ENCODE measurements around the gene EYS. TPM values are rescaled to one million over a fixed set of nuclear protein-coding genes. Genes with fewer than 3 reads are reported as not detected.

The EYS gene
- total RNA-seq, 1 experiment from 2014 or later: not detected

DNA sequence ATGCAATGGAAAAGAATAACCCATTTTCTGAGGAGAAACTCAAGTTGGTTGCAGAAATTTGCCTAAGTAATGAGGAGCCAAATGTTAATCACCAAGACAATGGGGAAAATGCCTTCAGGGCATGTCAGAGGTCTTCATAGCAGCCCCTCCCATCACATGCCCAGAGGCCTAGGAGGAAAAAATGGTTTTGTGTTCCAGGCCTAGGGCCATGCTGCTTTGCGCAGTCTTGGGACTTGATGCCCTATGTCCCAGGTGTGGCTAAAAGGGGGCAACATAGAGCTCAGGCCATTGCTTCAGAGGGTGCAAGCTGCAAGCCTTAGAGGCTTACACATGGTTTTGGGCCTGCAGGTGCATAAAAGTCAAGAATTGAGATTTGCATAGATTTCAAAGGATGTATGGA, 485.9 kb downstream of the EYS start:
- Histone ChIP-seq H3K4me3 (replicated peaks in 1 of 2; ENCODE audit: low read depth in 1 of 2, low read length in 2 of 2) (no peak overlapping the region), H3K9ac (ENCODE audit: low read length) (no peak overlapping the region), H3K27me3 (ENCODE audit: insufficient read depth, low read length) (no peaks in the 10 kb centered on the region), H3K9me2 (ENCODE audit: insufficient read depth) (no peaks in the 10 kb centered on the region), H3K79me2 (ENCODE audit: insufficient read depth, low read length) (no peaks in the 10 kb centered on the region), H2AFZ (ENCODE audit: low read depth, low read length, poor library complexity, severe bottlenecking) (no peak overlapping the region), H4K20me1 (ENCODE audit: insufficient read depth) (no peaks in the 10 kb centered on the region), H3K4me2 (ENCODE audit: low read length) (no peak overlapping the region), H3K36me3 (ENCODE audit: control insufficient read depth in 1 of 2, insufficient read depth in 2 of 2, low read length in 2 of 2) (no peaks in the 10 kb centered on the region), H3K9me3 (ENCODE audit: control insufficient read depth in 1 of 2, insufficient read depth in 1 of 2, low read depth in 1 of 2, low read length in 2 of 2) (peaks cover 7 to 17% of the 10 kb centered on the region in 2 experiments; a peak in 2 of 4 replicates), H3K4me1 (ENCODE audit: control insufficient read depth in 1 of 2, insufficient read depth in 2 of 2, low read length in 2 of 2) (no peaks in the 10 kb centered on the region), H3K27ac (ENCODE audit: low read depth, low read length) (no peak overlapping the region)
- no TSS peak for BruUV-seq (replicated peaks)
- ChIA-PET CTCF (no interaction called here), POLR2A (no interaction called here), RAD21 (ENCODE audit: low non-redundant PET in 1 of 2, low total read pairs in 2 of 2, uncharacterized antibody in 2 of 2, unreplicated experiment in 2 of 2) (no interaction called here)
- TF ChIP-seq CBX3 (IDR thresholded peaks at IDR 0.05; ENCODE audit: low read depth) (no peak), EGR1 (IDR thresholded peaks at IDR 0.05; ENCODE audit: low read depth) (no peak), SP1 (IDR thresholded peaks at IDR 0.05; ENCODE audit: low read depth) (no peak), REST (IDR thresholded peaks at IDR 0.05; ENCODE audit: low read depth) (no peak)
- TF ChIP-seq, protein P1, sequence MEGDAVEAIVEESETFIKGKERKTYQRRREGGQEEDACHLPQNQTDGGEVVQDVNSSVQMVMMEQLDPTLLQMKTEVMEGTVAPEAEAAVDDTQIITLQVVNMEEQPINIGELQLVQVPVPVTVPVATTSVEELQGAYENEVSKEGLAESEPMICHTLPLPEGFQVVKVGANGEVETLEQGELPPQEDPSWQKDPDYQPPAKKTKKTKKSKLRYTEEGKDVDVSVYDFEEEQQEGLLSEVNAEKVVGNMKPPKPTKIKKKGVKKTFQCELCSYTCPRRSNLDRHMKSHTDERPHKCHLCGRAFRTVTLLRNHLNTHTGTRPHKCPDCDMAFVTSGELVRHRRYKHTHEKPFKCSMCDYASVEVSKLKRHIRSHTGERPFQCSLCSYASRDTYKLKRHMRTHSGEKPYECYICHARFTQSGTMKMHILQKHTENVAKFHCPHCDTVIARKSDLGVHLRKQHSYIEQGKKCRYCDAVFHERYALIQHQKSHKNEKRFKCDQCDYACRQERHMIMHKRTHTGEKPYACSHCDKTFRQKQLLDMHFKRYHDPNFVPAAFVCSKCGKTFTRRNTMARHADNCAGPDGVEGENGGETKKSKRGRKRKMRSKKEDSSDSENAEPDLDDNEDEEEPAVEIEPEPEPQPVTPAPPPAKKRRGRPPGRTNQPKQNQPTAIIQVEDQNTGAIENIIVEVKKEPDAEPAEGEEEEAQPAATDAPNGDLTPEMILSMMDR (IDR thresholded peaks at IDR 0.05 in 2 of 3, conservative IDR thresholded peaks at IDR 0.05 in 1 of 3; ENCODE audit: borderline replicate concordance in 1 of 3, insufficient read depth in 1 of 3, low read depth in 2 of 3, low read length in 2 of 3): no peak
- TF ChIP-seq, protein P2, sequence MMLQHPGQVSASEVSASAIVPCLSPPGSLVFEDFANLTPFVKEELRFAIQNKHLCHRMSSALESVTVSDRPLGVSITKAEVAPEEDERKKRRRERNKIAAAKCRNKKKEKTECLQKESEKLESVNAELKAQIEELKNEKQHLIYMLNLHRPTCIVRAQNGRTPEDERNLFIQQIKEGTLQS (IDR thresholded peaks at IDR 0.05): no peak
- TF ChIP-seq, protein P3, sequence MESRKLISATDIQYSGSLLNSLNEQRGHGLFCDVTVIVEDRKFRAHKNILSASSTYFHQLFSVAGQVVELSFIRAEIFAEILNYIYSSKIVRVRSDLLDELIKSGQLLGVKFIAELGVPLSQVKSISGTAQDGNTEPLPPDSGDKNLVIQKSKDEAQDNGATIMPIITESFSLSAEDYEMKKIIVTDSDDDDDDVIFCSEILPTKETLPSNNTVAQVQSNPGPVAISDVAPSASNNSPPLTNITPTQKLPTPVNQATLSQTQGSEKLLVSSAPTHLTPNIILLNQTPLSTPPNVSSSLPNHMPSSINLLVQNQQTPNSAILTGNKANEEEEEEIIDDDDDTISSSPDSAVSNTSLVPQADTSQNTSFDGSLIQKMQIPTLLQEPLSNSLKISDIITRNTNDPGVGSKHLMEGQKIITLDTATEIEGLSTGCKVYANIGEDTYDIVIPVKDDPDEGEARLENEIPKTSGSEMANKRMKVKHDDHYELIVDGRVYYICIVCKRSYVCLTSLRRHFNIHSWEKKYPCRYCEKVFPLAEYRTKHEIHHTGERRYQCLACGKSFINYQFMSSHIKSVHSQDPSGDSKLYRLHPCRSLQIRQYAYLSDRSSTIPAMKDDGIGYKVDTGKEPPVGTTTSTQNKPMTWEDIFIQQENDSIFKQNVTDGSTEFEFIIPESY (IDR thresholded peaks at IDR 0.05; ENCODE audit: extremely low read depth, insufficient replicate concordance, low read length): no peak
- no peak for ATAC-seq
- no peak for DNase-seq (ENCODE audit: low read depth, low spot score)
- intact Hi-C loops (cut with micrococcal nuclease): no loop called here
